Keratinocyte (primary cell): Measurements from ENCODE around the gene FPR3. TPM values are rescaled to one million over a fixed set of nuclear protein-coding genes. Genes with fewer than 3 reads are reported as not detected.

Source experiments
- DNase-seq: peaks from one replicate; pipeline ENCODE4 v3.0.0-alpha.2; 2011; ENCODE audit warnings: low read depth, missing footprints, low spot score
- FAIRE-seq: peaks from 2 replicates; lab custom pipeline; 2011; peaks lifted over from hg19 to GRCh38; lab: Jason Lieb, UNC
- H2AFZ ChIP-seq: 2 replicates; pipeline ENCODE4 v1.6.0; 2012; ENCODE audit warnings: low read length, control low read depth, inconsistent platforms; ENCODE audit not compliant: control insufficient read depth
- H3K27ac ChIP-seq: 2 replicates; pipeline ENCODE4 v1.5.1; 2011; ENCODE audit warnings: low read length; ENCODE audit not compliant: control insufficient read depth, insufficient read depth
- H3K27me3 ChIP-seq: 3 replicates; pipeline ENCODE4 v1.6.0; 2011; ENCODE audit warnings: low read length; ENCODE audit not compliant: control insufficient read depth, insufficient read depth; ENCODE audit errors: extremely low read depth
- H3K36me3 ChIP-seq, 2 experiments: 2 replicates in 1 of 2; 3 replicates in 1 of 2; pipeline ENCODE4 v1.5.1; 2011; ENCODE audit warnings: low read length in 2 of 2, mild to moderate bottlenecking in 1 of 2; ENCODE audit not compliant: control insufficient read depth in 2 of 2, insufficient read depth in 2 of 2; ENCODE audit errors: extremely low read depth in 1 of 2
- H3K4me1 ChIP-seq: 3 replicates; pipeline ENCODE4 v1.5.1; 2011; ENCODE audit warnings: low read length; ENCODE audit not compliant: control insufficient read depth, insufficient read depth; ENCODE audit errors: extremely low read depth
- H3K4me2 ChIP-seq: 3 replicates; pipeline ENCODE4 v1.6.0; 2011; ENCODE audit warnings: low read depth, low read length; ENCODE audit not compliant: control insufficient read depth, insufficient read depth; ENCODE audit errors: extremely low read depth
- H3K4me3 ChIP-seq, 3 experiments: fragments of 200-600 bp in 1 of 3; sonication (generic) in 1 of 3; 2 replicates in 2 of 3; 3 replicates in 1 of 3; pipeline ENCODE4 v1.5.1; 2011 to 2016; ENCODE audit warnings: low read length in 3 of 3, mild to moderate bottlenecking in 3 of 3, control low read depth in 2 of 3, inconsistent platforms in 1 of 3, low read depth in 1 of 3, mixed read lengths in 1 of 3, mixed run types in 1 of 3, moderate library complexity in 1 of 3; ENCODE audit not compliant: control insufficient read depth in 2 of 3, insufficient read depth in 2 of 3; ENCODE audit errors: extremely low read depth in 1 of 3
- H3K79me2 ChIP-seq: 2 replicates; pipeline ENCODE4 v1.6.0; 2012; ENCODE audit warnings: low read length; ENCODE audit not compliant: control insufficient read depth, insufficient read depth
- H3K9ac ChIP-seq: 3 replicates; pipeline ENCODE4 v1.6.0; 2011; ENCODE audit warnings: low read length; ENCODE audit not compliant: control insufficient read depth, insufficient read depth; ENCODE audit errors: extremely low read depth
- H3K9me1 ChIP-seq: 3 replicates; pipeline ENCODE4 v1.6.0; 2011; ENCODE audit warnings: low read length; ENCODE audit not compliant: control insufficient read depth, insufficient read depth; ENCODE audit errors: extremely low read depth
- H3K9me3 ChIP-seq: 2 replicates; pipeline ENCODE4 v1.5.1; 2012; ENCODE audit warnings: low read depth, low read length; ENCODE audit not compliant: control insufficient read depth
- H4K20me1 ChIP-seq: 3 replicates; pipeline ENCODE4 v1.6.0; 2011; ENCODE audit warnings: low read length; ENCODE audit not compliant: control insufficient read depth, insufficient read depth; ENCODE audit errors: extremely low read depth
- EZH2 ChIP-seq: IDR thresholded peaks from one replicate; pipeline ENCODE4 v1.6.1; 2012; ENCODE audit warnings: inconsistent platforms, mild to moderate bottlenecking, low read length, moderate library complexity
- dilution Hi-C: fragments of 300-500 bp; cut with MboI; formaldehyde crosslinking; loops from one replicate; pipeline ENCODE4 v1.7.0; 2020; ENCODE audit warnings: low sequenced_read_pairs; ENCODE audit not compliant: extremely low pct_ligation_motif_present
- polyA plus RNA-seq, 5 experiments: library from polyadenylated mRNA; depleted of rRNA in 3 of 5; stranded (reverse) in 3 of 5; stranded (forward) in 1 of 5; unstranded in 1 of 5; fragments of >200 nt; gene quantifications; 1 replicate in 1 of 5; 2 replicates in 3 of 5; 3 replicates in 1 of 5; pipeline versions ENCODE4 v1.2.1 to v1.2.3, GENCODE V29; 2011 to 2012; ENCODE audit warnings: missing spikeins in 2 of 5, low read depth in 1 of 5, low replicate concordance in 1 of 5
- TF ChIP-seq, protein P1 (sequence below), 3 experiments: IDR thresholded peaks in 1 of 3; conservative IDR thresholded peaks in 1 of 3; optimal IDR thresholded peaks in 1 of 3; 2 replicates in 2 of 3; 3 replicates in 1 of 3; pipeline versions ENCODE3 to v1.5.1; 2011; ENCODE audit warnings: low read length in 3 of 3, mild to moderate bottlenecking in 3 of 3, moderate library complexity in 2 of 3, control low read depth in 1 of 3, inconsistent platforms in 1 of 3; ENCODE audit not compliant: insufficient read depth in 2 of 3; ENCODE audit errors: extremely low read depth in 1 of 3

Gene FPR3
- polyA plus RNA-seq, 1 donor (not counting 4 experiments of a cell fraction or from before 2014, with no cell fraction given) = not detected

DNA sequence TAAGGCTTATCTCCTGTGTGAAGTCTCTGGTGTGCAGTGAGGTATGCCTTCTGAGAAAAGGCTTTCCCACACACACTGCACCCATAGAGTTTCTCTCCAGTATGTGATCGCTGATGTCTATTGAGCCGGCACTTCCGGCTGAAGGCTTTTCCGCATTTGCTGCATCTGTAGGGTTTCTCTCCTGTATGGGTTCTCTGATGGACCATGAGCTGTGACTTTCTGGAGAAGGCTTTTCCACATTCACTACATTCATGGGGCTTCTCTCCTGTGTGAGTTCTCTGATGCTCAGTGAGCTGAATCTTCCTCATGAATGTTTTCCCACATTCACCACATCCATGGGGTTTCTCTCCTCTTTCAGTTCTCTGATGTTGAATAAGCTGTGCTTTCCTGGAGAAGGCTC lies 78.1 kb downstream of the FPR3 start:
- no peak overlapping the region for H3K4me3 ChIP-seq
- H3K9me3 ChIP-seq = peaks cover 14% of the 10 kb centered on the region
- no peaks in the 10 kb centered on the region for H3K27me3 ChIP-seq
- no peak overlapping the region for H3K9ac ChIP-seq
- H3K4me2 ChIP-seq = no peak overlapping the region
- H2AFZ ChIP-seq = no peak overlapping the region
- no peak overlapping the region for H3K27ac ChIP-seq
- FAIRE-seq (no peak), DNase-seq (no peak)
- dilution Hi-C loops = no loop called here
- no peaks in the 10 kb centered on the region for H3K9me1 ChIP-seq
- TF ChIP-seq, protein P1, sequence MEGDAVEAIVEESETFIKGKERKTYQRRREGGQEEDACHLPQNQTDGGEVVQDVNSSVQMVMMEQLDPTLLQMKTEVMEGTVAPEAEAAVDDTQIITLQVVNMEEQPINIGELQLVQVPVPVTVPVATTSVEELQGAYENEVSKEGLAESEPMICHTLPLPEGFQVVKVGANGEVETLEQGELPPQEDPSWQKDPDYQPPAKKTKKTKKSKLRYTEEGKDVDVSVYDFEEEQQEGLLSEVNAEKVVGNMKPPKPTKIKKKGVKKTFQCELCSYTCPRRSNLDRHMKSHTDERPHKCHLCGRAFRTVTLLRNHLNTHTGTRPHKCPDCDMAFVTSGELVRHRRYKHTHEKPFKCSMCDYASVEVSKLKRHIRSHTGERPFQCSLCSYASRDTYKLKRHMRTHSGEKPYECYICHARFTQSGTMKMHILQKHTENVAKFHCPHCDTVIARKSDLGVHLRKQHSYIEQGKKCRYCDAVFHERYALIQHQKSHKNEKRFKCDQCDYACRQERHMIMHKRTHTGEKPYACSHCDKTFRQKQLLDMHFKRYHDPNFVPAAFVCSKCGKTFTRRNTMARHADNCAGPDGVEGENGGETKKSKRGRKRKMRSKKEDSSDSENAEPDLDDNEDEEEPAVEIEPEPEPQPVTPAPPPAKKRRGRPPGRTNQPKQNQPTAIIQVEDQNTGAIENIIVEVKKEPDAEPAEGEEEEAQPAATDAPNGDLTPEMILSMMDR (optimal IDR thresholded peaks at IDR 0.05 in 1 of 3, IDR thresholded peaks at IDR 0.05 in 1 of 3, conservative IDR thresholded peaks at IDR 0.05 in 1 of 3; ENCODE audit: extremely low read depth in 1 of 3, insufficient read depth in 2 of 3, low read length in 3 of 3) = no peak
- TF ChIP-seq EZH2 = no peak
- peaks cover 0 to 17% of the 10 kb centered on the region in 2 experiments for H3K36me3 ChIP-seq
- no peaks in the 10 kb centered on the region for H3K79me2 ChIP-seq
- H4K20me1 ChIP-seq = no peaks in the 10 kb centered on the region
- H3K4me1 ChIP-seq = no peaks in the 10 kb centered on the region

Other genes with a start within 250 kb of the FPR3 start
- gene ZNF175, start 223.9 kb upstream of the FPR3 start, polyA plus RNA-seq = 2.3 to 3.8 TPM (median 3.2 TPM) in 3 replicates
- gene SIGLEC5, start 164.8 kb upstream of the FPR3 start, polyA plus RNA-seq = not detected in 3 replicates
- gene SIGLEC14, start 148.3 kb upstream of the FPR3 start, polyA plus RNA-seq = not detected in 3 replicates
- 3.9 to 9.4 TPM (median 4.3 TPM) in 3 replicates for gene SPACA6, start 101.8 kb upstream of the FPR3 start, polyA plus RNA-seq
- gene HAS1, start 71.2 kb upstream of the FPR3 start, polyA plus RNA-seq = 0.33 to 5.0 TPM (median 0.56 TPM) in 3 replicates
- gene FPR1, start 43.3 kb upstream of the FPR3 start, polyA plus RNA-seq = 2.4 to 7.7 TPM (median 3.0 TPM) in 3 replicates
- 0.03 to 0.06 TPM (median 0.05 TPM) in 3 replicates for gene FPR2, start 34.0 kb upstream of the FPR3 start, polyA plus RNA-seq
- 6.6 to 12.8 TPM (median 10.4 TPM) in 3 replicates for gene ZNF577, start 92.8 kb downstream of the FPR3 start, polyA plus RNA-seq
- gene ZNF649, start 109.9 kb downstream of the FPR3 start, polyA plus RNA-seq = 5.4 to 6.5 TPM (median 6.0 TPM) in 3 replicates
- gene ZNF613, start 132.3 kb downstream of the FPR3 start, polyA plus RNA-seq = 3.9 to 6.6 TPM (median 4.9 TPM) in 3 replicates
- gene ZNF350, start 191.7 kb downstream of the FPR3 start, polyA plus RNA-seq = 3.8 to 7.7 TPM (median 6.0 TPM) in 3 replicates
- gene ZNF615, start 213.1 kb downstream of the FPR3 start, polyA plus RNA-seq = 3.6 to 3.9 TPM (median 3.7 TPM) in 3 replicates
- gene ZNF614, start 233.2 kb downstream of the FPR3 start, polyA plus RNA-seq = 5.9 to 6.2 TPM (median 6.1 TPM) in 3 replicates